ENCODE data around the gene CAPN15. TPM values are rescaled to one million over a fixed set of nuclear protein-coding genes. Genes with fewer than 3 reads are reported as not detected.

The CAPN15 gene
- total RNA-seq, 4 donors from 2014 or later = 59.9 to 86.4 (median 75.2) TPM

GRCh38 chr16:560701-561412 is 33.3 kb downstream of the CAPN15 start:
- no peak for DNase-seq (ENCODE audit: low spot score in 2 of 2)
- peaks cover 30% of the 10 kb centered on the region for H3K4me1 ChIP-seq
- TF ChIP-seq POLR2A (IDR thresholded peaks at IDR 0.05) = no peak
- TF ChIP-seq EP300 (IDR thresholded peaks at IDR 0.05) = no peak
- no peak for TF ChIP-seq CTCF (IDR thresholded peaks at IDR 0.05)
- no peak for TF ChIP-seq POLR2AphosphoS5 (IDR thresholded peaks at IDR 0.05)
- H3K36me3 ChIP-seq = no peaks in the 10 kb centered on the region
- peak overlapping the region; percentile 31 for H3K4me3 ChIP-seq
- 65% methylated on average over 4 of the region's 54 CpGs for WGBS
- H3K27ac ChIP-seq = no peak overlapping the region
- no peaks in the 10 kb centered on the region for H3K9me3 ChIP-seq
- peaks cover 50% of the 10 kb centered on the region for H3K27me3 ChIP-seq

- Histone ChIP-seq H3K36me3 (no peaks in the 10 kb centered on the region), H3K4me1 (peaks cover 35% of the 10 kb centered on the region), H3K9me3 (no peaks in the 10 kb centered on the region), H3K27me3 (peaks cover 50% of the 10 kb centered on the region), H3K27ac (no peak overlapping the region), H3K4me3 (no peak overlapping the region)
- TF ChIP-seq EP300 (IDR thresholded peaks at IDR 0.05) (no peak), CTCF (IDR thresholded peaks at IDR 0.05) (no peak), POLR2A (IDR thresholded peaks at IDR 0.05) (no peak), POLR2AphosphoS5 (IDR thresholded peaks at IDR 0.05) (no peak)
- WGBS = 100% methylated on average over 1 of the region's 15 CpGs
- DNase-seq (ENCODE audit: low spot score in 2 of 2) = no peak
Observed at GRCh38 chr16:561413-561794, 33.9 kb downstream of the CAPN15 start.

- WGBS = 67% methylated on average over 18 of the region's 43 CpGs
- H3K9me3 ChIP-seq = no peaks in the 10 kb centered on the region
- DNase-seq (ENCODE audit: low spot score in 2 of 2) = no peak
- H3K4me3 ChIP-seq = no peak overlapping the region
- H3K27ac ChIP-seq = no peak overlapping the region
- peaks cover 44% of the 10 kb centered on the region for H3K4me1 ChIP-seq
- no peak for TF ChIP-seq EP300 (IDR thresholded peaks at IDR 0.05)
- H3K27me3 ChIP-seq = peaks cover 49% of the 10 kb centered on the region
- H3K36me3 ChIP-seq = no peaks in the 10 kb centered on the region
Observed at GRCh38 chr16:561957-562938, 34.7 kb downstream of the CAPN15 start.

- no peak for DNase-seq (ENCODE audit: low spot score in 2 of 2)
- H3K4me1 ChIP-seq = peaks cover 53% of the 10 kb centered on the region
- H3K27me3 ChIP-seq = peaks cover 45% of the 10 kb centered on the region
- WGBS = 74% methylated on average over 18 of the region's 30 CpGs
- TF ChIP-seq POLR2AphosphoS5 (IDR thresholded peaks at IDR 0.05) = no peak
- TF ChIP-seq POLR2A (IDR thresholded peaks at IDR 0.05) = no peak
- TF ChIP-seq CTCF (IDR thresholded peaks at IDR 0.05) = no peak
- no peaks in the 10 kb centered on the region for H3K9me3 ChIP-seq
- H3K36me3 ChIP-seq = no peaks in the 10 kb centered on the region
- no peak overlapping the region for H3K27ac ChIP-seq
- H3K4me3 ChIP-seq = no peak overlapping the region
Observed at GRCh38 chr16:563072-563644, 35.6 kb downstream of the CAPN15 start.

- no CpG with 5 or more reads among the region's 42 CpGs for WGBS
- no peak for DNase-seq (ENCODE audit: low spot score in 2 of 2)
- no peak overlapping the region for H3K27ac ChIP-seq
- peaks cover 55% of the 10 kb centered on the region for H3K4me1 ChIP-seq
- no peaks in the 10 kb centered on the region for H3K9me3 ChIP-seq
- H3K36me3 ChIP-seq = no peaks in the 10 kb centered on the region
- peaks cover 28% of the 10 kb centered on the region for H3K27me3 ChIP-seq
- no peak for TF ChIP-seq POLR2A (IDR thresholded peaks at IDR 0.05)
- TF ChIP-seq EP300 (IDR thresholded peaks at IDR 0.05) = no peak
- TF ChIP-seq CTCF (IDR thresholded peaks at IDR 0.05) = no peak
- TF ChIP-seq POLR2AphosphoS5 (IDR thresholded peaks at IDR 0.05) = no peak
- H3K4me3 ChIP-seq = no peak overlapping the region
Observed at GRCh38 chr16:564690-565418, 37.3 kb downstream of the CAPN15 start.

Measured in suprapubic skin (tissue), 4 donors.